WTC11 (cell line): ENCODE results near the gene RREB1. TPM values are rescaled to one million over a fixed set of nuclear protein-coding genes. Genes with fewer than 3 reads are reported as not detected.

Experiments
- ATAC-seq: fragments of 200-7000 bp; cut with Tn5 transposase; 2 replicates; pipeline ENCODE4 v1.10.0; 2021; ENCODE audit warnings: mild to moderate bottlenecking, moderate library complexity
- CTCF ChIA-PET: fragments of 300-600 bp; sonication (Branson Sonifier 250); formaldehyde crosslinking; loops from one replicate; lab custom pipeline; 2021; ENCODE audit warnings: antibody characterized with exemption; lab: Charles Lee
- POLR2A ChIA-PET: fragments of 350-600 bp; sonication (Branson Sonifier 250); formaldehyde crosslinking; loops from one replicate; lab custom pipeline; 2021; ENCODE audit warnings: antibody characterized with exemption; lab: Charles Lee
- DNase-seq: peaks from one replicate; pipeline ENCODE4 v3.0.0; 2021; ENCODE audit warnings: low spot score
- H3K27ac Mint-ChIP-seq: 2 replicates; pipeline ENCODE4 v1.8.0; 2021; ENCODE audit warnings: mixed read lengths
- H3K27me3 Mint-ChIP-seq: 2 replicates; pipeline ENCODE4 v1.8.0; 2021; ENCODE audit warnings: low read depth, mild to moderate bottlenecking, moderate library complexity, mixed read lengths
- H3K36me3 Mint-ChIP-seq: 2 replicates; pipeline ENCODE4 v1.8.0; 2021; ENCODE audit warnings: mixed read lengths
- H3K4me1 Mint-ChIP-seq: 2 replicates; pipeline ENCODE4 v1.8.0; 2022; ENCODE audit warnings: mixed read lengths
- H3K4me3 Mint-ChIP-seq: 2 replicates; pipeline ENCODE4 v1.8.0; 2021; ENCODE audit warnings: mild to moderate bottlenecking, moderate library complexity, mixed read lengths
- H3K9me3 Mint-ChIP-seq: 2 replicates; pipeline ENCODE4 v1.8.0; 2021; ENCODE audit warnings: mixed read lengths
- ATF3 ChIP-seq: sonication (generic); formaldehyde crosslinking; conservative IDR thresholded peaks from 2 replicates; pipeline ENCODE4 v1.8.1; 2022; ENCODE audit warnings: mild to moderate bottlenecking, missing genetic modification reagents
- CBFB ChIP-seq: sonication (generic); formaldehyde crosslinking; IDR thresholded peaks from 2 replicates; pipeline ENCODE4 v1.8.1; 2022; ENCODE audit warnings: mild to moderate bottlenecking, low read depth, missing genetic modification reagents
- CREB1 ChIP-seq: sonication (generic); formaldehyde crosslinking; IDR thresholded peaks from 2 replicates; pipeline ENCODE4 v1.8.0; 2023; ENCODE audit warnings: mild to moderate bottlenecking, missing genetic modification reagents
- E2F5 ChIP-seq: sonication (generic); formaldehyde crosslinking; IDR thresholded peaks from 2 replicates; pipeline ENCODE4 v1.8.1; 2022; ENCODE audit warnings: mild to moderate bottlenecking, moderate library complexity, missing genetic modification reagents
- ELF4 ChIP-seq: sonication (generic); formaldehyde crosslinking; IDR thresholded peaks from 2 replicates; pipeline ENCODE4 v1.8.1; 2022; ENCODE audit warnings: low read depth, mild to moderate bottlenecking, moderate library complexity, missing genetic modification reagents
- EMX1 ChIP-seq: fragments of 250-450 bp; sonication (Bioruptor Pico); IDR thresholded peaks from 2 replicates; pipeline ENCODE4 v1.8.0; 2021; ENCODE audit warnings: mild to moderate bottlenecking
- HMGA2 ChIP-seq: fragments of 250-450 bp; sonication (Bioruptor Pico); IDR thresholded peaks from 2 replicates; pipeline ENCODE4 v1.4.0; 2021; ENCODE audit warnings: mild to moderate bottlenecking, moderate library complexity
- IRF2 ChIP-seq: sonication (generic); formaldehyde crosslinking; IDR thresholded peaks from 2 replicates; pipeline ENCODE4 v1.8.0; 2022; ENCODE audit warnings: low read depth, missing genetic modification reagents, borderline replicate concordance
- JAZF1 ChIP-seq: fragments of 250-450 bp; sonication (Bioruptor Pico); IDR thresholded peaks from 2 replicates; pipeline ENCODE4 v1.9.0; 2021; ENCODE audit warnings: moderate library complexity, mild to moderate bottlenecking, inconsistent platforms
- KAT7 ChIP-seq: sonication (generic); formaldehyde crosslinking; IDR thresholded peaks from 2 replicates; pipeline ENCODE4 v1.8.1; 2023; ENCODE audit warnings: missing genetic modification reagents, mild to moderate bottlenecking, borderline replicate concordance
- OVOL2 ChIP-seq: fragments of 250-450 bp; sonication (Bioruptor Pico); IDR thresholded peaks from 2 replicates; pipeline ENCODE4 v1.9.0; 2021; ENCODE audit warnings: mild to moderate bottlenecking, borderline replicate concordance
- SMAD4 ChIP-seq: sonication (generic); formaldehyde crosslinking; IDR thresholded peaks from 2 replicates; pipeline ENCODE4 v1.8.0; 2022; ENCODE audit warnings: mild to moderate bottlenecking, missing genetic modification reagents
- SP1 ChIP-seq: sonication (generic); formaldehyde crosslinking; conservative IDR thresholded peaks from 2 replicates; pipeline ENCODE4 v1.8.1; 2022; ENCODE audit warnings: missing genetic modification reagents
- ZNF423 ChIP-seq: fragments of 250-450 bp; sonication (Bioruptor Pico); IDR thresholded peaks from 2 replicates; pipeline ENCODE4 v2.1.2; 2022; ENCODE audit warnings: mild to moderate bottlenecking, moderate library complexity
- ZNF512 ChIP-seq: sonication (generic); formaldehyde crosslinking; IDR thresholded peaks from 2 replicates; pipeline ENCODE4 v1.8.1; 2022; ENCODE audit warnings: missing genetic modification reagents, borderline replicate concordance
- ZNF671 ChIP-seq: fragments of 250-450 bp; sonication (Bioruptor Pico); IDR thresholded peaks from 2 replicates; pipeline ENCODE4 v1.8.0; 2021; ENCODE audit warnings: mild to moderate bottlenecking
- total RNA-seq: library from RNA; stranded (reverse); gene quantifications from 3 replicates; pipeline ENCODE4 v1.2.3, GENCODE V29; 2021
- TF ChIP-seq, protein P1 (sequence below): sonication (generic); formaldehyde crosslinking; IDR thresholded peaks from 2 replicates; pipeline ENCODE4 v1.8.1; 2023; ENCODE audit warnings: mild to moderate bottlenecking, missing genetic modification reagents
- TF ChIP-seq, protein P2 (sequence below): sonication (generic); formaldehyde crosslinking; IDR thresholded peaks from 2 replicates; pipeline ENCODE4 v1.8.0; 2022; ENCODE audit warnings: mild to moderate bottlenecking, missing genetic modification reagents
- TF ChIP-seq, protein P3 (sequence below): sonication (generic); formaldehyde crosslinking; IDR thresholded peaks from 2 replicates; pipeline ENCODE4 v1.8.1; 2023; ENCODE audit warnings: mild to moderate bottlenecking, missing genetic modification reagents, moderate library complexity

RREB1 gene
- total RNA-seq, 1 experiment from 2014 or later = 38.5 TPM

DNA sequence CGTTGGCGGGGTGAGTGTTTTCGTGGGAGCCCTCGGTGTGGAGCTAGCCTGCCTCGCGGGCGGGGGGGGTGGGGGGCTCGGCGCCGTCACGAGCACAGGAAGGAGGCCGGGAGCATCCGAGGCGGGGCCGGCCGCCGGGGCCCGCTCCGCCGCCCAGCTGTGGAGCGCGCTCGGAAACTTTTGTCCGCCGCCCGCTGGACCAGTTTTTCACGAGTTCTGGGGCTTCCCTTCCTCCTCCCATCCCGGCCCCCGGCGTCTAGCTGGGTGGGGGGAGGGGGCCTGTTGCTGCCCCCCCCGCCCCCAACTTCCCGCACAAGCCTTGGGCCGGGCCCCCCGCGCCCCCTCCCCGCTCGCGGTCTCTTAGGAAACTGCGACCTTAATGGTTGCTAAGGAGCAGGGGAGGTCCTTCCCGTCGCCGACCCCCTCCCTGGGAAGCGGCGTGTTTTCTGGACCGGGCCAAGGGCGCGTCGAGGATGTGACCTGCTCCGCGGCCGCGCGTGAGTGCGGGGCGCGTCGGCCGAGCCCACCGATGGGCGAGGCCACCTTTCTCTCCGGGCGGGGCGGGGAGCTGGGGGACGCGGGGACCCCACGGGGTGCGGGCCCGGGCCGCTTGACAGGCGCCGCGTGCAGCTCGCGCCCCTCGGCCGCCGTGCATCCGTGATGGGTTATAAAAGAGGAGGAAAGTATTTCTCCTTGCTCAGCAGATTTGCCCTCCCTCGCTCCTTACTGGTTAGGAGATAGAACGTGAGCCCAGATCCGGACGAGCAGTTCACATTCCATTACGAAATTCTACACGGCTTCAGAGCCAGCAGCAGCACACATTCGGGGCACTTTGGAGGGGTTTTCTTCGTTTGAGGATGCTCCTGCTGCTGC is 1.4 kb downstream of the RREB1 start:
- TF ChIP-seq KAT7 (CRISPR knock-in tag) (no peak), ZNF512 (CRISPR knock-in tag) (no peak), CREB1 (CRISPR knock-in tag) (no peak), EMX1 (CRISPR knock-in tag) (no peak), E2F5 (CRISPR knock-in tag) (no peak), IRF2 (no peak), ZNF671 (no peak), SMAD4 (CRISPR knock-in tag) (no peak), ZNF423 (CRISPR knock-in tag) (no peak)
- TF ChIP-seq, protein P1, sequence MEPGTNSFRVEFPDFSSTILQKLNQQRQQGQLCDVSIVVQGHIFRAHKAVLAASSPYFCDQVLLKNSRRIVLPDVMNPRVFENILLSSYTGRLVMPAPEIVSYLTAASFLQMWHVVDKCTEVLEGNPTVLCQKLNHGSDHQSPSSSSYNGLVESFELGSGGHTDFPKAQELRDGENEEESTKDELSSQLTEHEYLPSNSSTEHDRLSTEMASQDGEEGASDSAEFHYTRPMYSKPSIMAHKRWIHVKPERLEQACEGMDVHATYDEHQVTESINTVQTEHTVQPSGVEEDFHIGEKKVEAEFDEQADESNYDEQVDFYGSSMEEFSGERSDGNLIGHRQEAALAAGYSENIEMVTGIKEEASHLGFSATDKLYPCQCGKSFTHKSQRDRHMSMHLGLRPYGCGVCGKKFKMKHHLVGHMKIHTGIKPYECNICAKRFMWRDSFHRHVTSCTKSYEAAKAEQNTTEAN (CRISPR knock-in tag) = no peak
- CTCF ChIA-PET = interaction anchor here (0.6 kb wide), 1 partner anchor 558 kb away, joined by 3 read pairs; no protein-coding TSS in a partner anchor
- POLR2A ChIA-PET = interaction anchor here (1.0 to 1.9 kb wide), 3 partner anchors 10 to 58 kb away, joined by 3 to 4 read pairs (median 4); no protein-coding TSS in a partner anchor
- Mint-ChIP-seq H3K4me1 (peaks cover 56% of the 10 kb centered on the region), H3K27ac (no peak overlapping the region), H3K9me3 (no peaks in the 10 kb centered on the region), H3K36me3 (no peaks in the 10 kb centered on the region), H3K27me3 (peaks cover 25% of the 10 kb centered on the region), H3K4me3 (peak overlapping the region; percentile 78)
- DNase-seq (peak; percentile 50), ATAC-seq (no peak)

- H3K4me1 Mint-ChIP-seq = peaks cover 66% of the 10 kb centered on the region
- H3K4me3 Mint-ChIP-seq = peak overlapping the region; percentile 78
- CTCF ChIA-PET = no interaction called here
- no peak for ATAC-seq
- H3K27me3 Mint-ChIP-seq = peaks cover 25% of the 10 kb centered on the region
- POLR2A ChIA-PET = interaction anchor here (1.0 kb wide), 2 partner anchors 9 to 58 kb away, joined by 3 to 4 read pairs; no protein-coding TSS in a partner anchor
- H3K36me3 Mint-ChIP-seq = no peaks in the 10 kb centered on the region
- TF ChIP-seq ELF4 (no peak), SP1 (no peak), JAZF1 (CRISPR knock-in tag) (no peak), HMGA2 (CRISPR knock-in tag) (no peak), CBFB (no peak), OVOL2 (no peak), ZNF512 (CRISPR knock-in tag) (no peak), ATF3 (CRISPR knock-in tag) (no peak)
- TF ChIP-seq, protein P2, sequence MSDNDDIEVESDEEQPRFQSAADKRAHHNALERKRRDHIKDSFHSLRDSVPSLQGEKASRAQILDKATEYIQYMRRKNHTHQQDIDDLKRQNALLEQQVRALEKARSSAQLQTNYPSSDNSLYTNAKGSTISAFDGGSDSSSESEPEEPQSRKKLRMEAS (CRISPR knock-in tag) = no peak
- TF ChIP-seq, protein P3, sequence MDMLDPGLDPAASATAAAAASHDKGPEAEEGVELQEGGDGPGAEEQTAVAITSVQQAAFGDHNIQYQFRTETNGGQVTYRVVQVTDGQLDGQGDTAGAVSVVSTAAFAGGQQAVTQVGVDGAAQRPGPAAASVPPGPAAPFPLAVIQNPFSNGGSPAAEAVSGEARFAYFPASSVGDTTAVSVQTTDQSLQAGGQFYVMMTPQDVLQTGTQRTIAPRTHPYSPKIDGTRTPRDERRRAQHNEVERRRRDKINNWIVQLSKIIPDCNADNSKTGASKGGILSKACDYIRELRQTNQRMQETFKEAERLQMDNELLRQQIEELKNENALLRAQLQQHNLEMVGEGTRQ = no peak
- H3K9me3 Mint-ChIP-seq = no peaks in the 10 kb centered on the region
- no peak for DNase-seq
- H3K27ac Mint-ChIP-seq = no peak overlapping the region
Measured at GRCh38 chr6:7110092-7110792, 2.5 kb downstream of the RREB1 start.
